Thymus (tissue), 11 donors: ENCODE measurements around the gene NUP35. TPM values are rescaled to one million over a fixed set of nuclear protein-coding genes. Genes with fewer than 3 reads are reported as not detected.
"Not testable (repeated sequence)": the region's sequence is repeated elsewhere in the genome, so short reads cannot be mapped to it uniquely, and the experiment has no call there.

Source experiments
- DNase-seq, 9 donors: peaks; one replicate each; pipeline ENCODE4 v3.0.0-alpha.2; 2013; ENCODE audit warnings: low spot score in 9 of 9, low read depth in 6 of 9, missing footprints in 1 of 9
- H3K27ac ChIP-seq, 2 donors: one replicate each; pipeline ENCODE4 v1.5.1; 2013; ENCODE audit warnings: control low read depth in 1 of 2, low read depth in 1 of 2, low read length in 1 of 2, mild to moderate bottlenecking in 1 of 2, moderate library complexity in 1 of 2
- H3K27me3 ChIP-seq, 2 donors: one replicate each; pipeline ENCODE4 v1.5.1; 2013; ENCODE audit warnings: low read length in 1 of 2; ENCODE audit not compliant: control insufficient read depth in 2 of 2, insufficient read depth in 1 of 2
- H3K36me3 ChIP-seq, 2 donors: one replicate each; pipeline ENCODE4 v1.5.1; 2013; ENCODE audit warnings: low read length in 1 of 2, mild to moderate bottlenecking in 1 of 2, moderate library complexity in 1 of 2; ENCODE audit not compliant: control insufficient read depth in 2 of 2, insufficient read depth in 2 of 2
- H3K4me1 ChIP-seq, 2 donors: one replicate each; pipeline ENCODE4 v1.5.1; 2013; ENCODE audit warnings: low read length in 2 of 2; ENCODE audit not compliant: control insufficient read depth in 2 of 2, insufficient read depth in 2 of 2
- H3K4me3 ChIP-seq, 2 donors: one replicate each; pipeline ENCODE4 v1.5.1; 2013; ENCODE audit warnings: low read length in 2 of 2, control low read depth in 1 of 2, mild to moderate bottlenecking in 1 of 2
- H3K9me3 ChIP-seq, 2 donors: one replicate each; pipeline ENCODE4 v1.5.1; 2013; ENCODE audit warnings: low read length in 1 of 2, mild to moderate bottlenecking in 1 of 2; ENCODE audit not compliant: control insufficient read depth in 2 of 2, insufficient read depth in 1 of 2
- whole genome bisulfite sequencing: extraction: QIAGEN DNeasy Blood & Tissue Kit; methylation state at CpG from one replicate; pipeline ENCODE4 v1.1.7; 2013; 5-methylcytosine and 5-hydroxymethylcytosine counted together
- polyA plus RNA-seq: library from polyadenylated mRNA; stranded (reverse); fragments of 200-250 nt; gene quantifications from one replicate; pipeline ENCODE4 v1.2.3, GENCODE V29; 2013
- total RNA-seq: library from RNA; stranded (reverse); fragments of 120-200 nt; gene quantifications from one replicate; pipeline ENCODE4 v1.2.4, GENCODE V29; 2013
- donor health status: healthy.

The NUP35 gene
- total and polyA plus RNA-seq, 2 donors, result 12.8 to 29.9 TPM

- DNase-seq, H3K4me1 ChIP-seq, H3K27me3 ChIP-seq, H3K4me3 ChIP-seq, H3K27ac ChIP-seq, H3K9me3 ChIP-seq: not testable (repeated sequence)
- WGBS, result 71% methylated on average over 4 of the region's 4 CpGs
- H3K36me3 ChIP-seq, result peaks cover 8 to 13% of the 10 kb centered on the region in 2 donors
Measured at GRCh38 chr2:183154772-183155171, 30.5 kb downstream of the NUP35 start.

GRCh38 chr2:183157131-183157530 lies 32.9 kb downstream of the NUP35 start:
- Histone ChIP-seq H3K4me1 (no peaks in the 10 kb centered on the region), H3K27me3 (no peaks in the 10 kb centered on the region), H3K27ac (no peak overlapping the region), H3K36me3 (peaks cover 11 to 25% of the 10 kb centered on the region in 2 donors), H3K9me3 (peaks cover 0 to 7% of the 10 kb centered on the region in 2 donors), H3K4me3 (no peak overlapping the region)
- no peak for DNase-seq
- 95% methylated on average over 4 of the region's 4 CpGs for WGBS

- no peaks in the 10 kb centered on the region for H3K4me1 ChIP-seq
- no peak overlapping the region for H3K27ac ChIP-seq
- H3K36me3 ChIP-seq, result peaks cover 14 to 36% of the 10 kb centered on the region in 2 donors
- DNase-seq, result no peak
- H3K27me3 ChIP-seq, result no peaks in the 10 kb centered on the region
- no peaks in the 10 kb centered on the region for H3K9me3 ChIP-seq
- WGBS, result 98% methylated on average over 4 of the region's 4 CpGs
- H3K4me3 ChIP-seq, result no peak overlapping the region
Measured at GRCh38 chr2:183162362-183162761, 38.1 kb downstream of the NUP35 start.

GRCh38 chr2:183163821-183164649 lies 39.8 kb downstream of the NUP35 start:
- H3K4me3 ChIP-seq, result no peak overlapping the region
- DNase-seq, result no peak
- no peaks in the 10 kb centered on the region for H3K4me1 ChIP-seq
- peaks cover 14 to 31% of the 10 kb centered on the region in 2 donors for H3K36me3 ChIP-seq
- H3K27ac ChIP-seq, result no peak overlapping the region
- no peaks in the 10 kb centered on the region for H3K9me3 ChIP-seq
- no peaks in the 10 kb centered on the region for H3K27me3 ChIP-seq
- 83% methylated on average over 6 of the region's 6 CpGs for WGBS

GRCh38 chr2:183164650-183165015 lies 40.4 kb downstream of the NUP35 start:
- no peaks in the 10 kb centered on the region for H3K27me3 ChIP-seq
- no peaks in the 10 kb centered on the region for H3K4me1 ChIP-seq
- DNase-seq, result no peak
- H3K9me3 ChIP-seq, result no peaks in the 10 kb centered on the region
- H3K4me3 ChIP-seq, result no peak overlapping the region
- 99% methylated on average over 4 of the region's 4 CpGs for WGBS
- no peak overlapping the region for H3K27ac ChIP-seq
- H3K36me3 ChIP-seq, result peaks cover 14 to 27% of the 10 kb centered on the region in 2 donors

GRCh38 chr2:183166210-183166609 lies 42.0 kb downstream of the NUP35 start:
- Histone ChIP-seq H3K9me3 (no peaks in the 10 kb centered on the region), H3K4me1 (peaks cover 0 to 3% of the 10 kb centered on the region in 2 donors), H3K4me3 (no peak overlapping the region), H3K36me3 (peaks cover 14 to 20% of the 10 kb centered on the region in 2 donors), H3K27ac (no peak overlapping the region), H3K27me3 (no peaks in the 10 kb centered on the region)
- 98% methylated on average over 3 of the region's 3 CpGs for WGBS
- DNase-seq, result no peak

GRCh38 chr2:183166976-183167375 lies 42.7 kb downstream of the NUP35 start:
- 99% methylated on average over 5 of the region's 5 CpGs for WGBS
- H3K36me3 ChIP-seq, result peaks cover 10 to 14% of the 10 kb centered on the region in 2 donors

GRCh38 chr2:183172220-183172887 lies 48.1 kb downstream of the NUP35 start:
- no peaks in the 10 kb centered on the region for H3K9me3 ChIP-seq
- no peak overlapping the region for H3K4me3 ChIP-seq
- no peaks in the 10 kb centered on the region for H3K27me3 ChIP-seq
- no peak for DNase-seq
- no peak overlapping the region for H3K27ac ChIP-seq
- H3K4me1 ChIP-seq, result peaks cover 0 to 3% of the 10 kb centered on the region in 2 donors
- WGBS, result 98% methylated on average over 6 of the region's 6 CpGs
- no peaks in the 10 kb centered on the region for H3K36me3 ChIP-seq

More at GRCh38 chr2:183166976-183167375, 42.7 kb downstream of the NUP35 start:
- not testable (repeated sequence) for H3K27ac ChIP-seq, H3K4me1 ChIP-seq, H3K4me3 ChIP-seq, DNase-seq, H3K9me3 ChIP-seq, H3K27me3 ChIP-seq

GRCh38 chr2:183179156-183179555 lies 54.9 kb downstream of the NUP35 start:
- no peak overlapping the region for H3K4me3 ChIP-seq
- no peak for DNase-seq
- peaks cover 0 to 4% of the 10 kb centered on the region in 2 donors for H3K36me3 ChIP-seq
- 98% methylated on average over 4 of the region's 4 CpGs for WGBS
- no peaks in the 10 kb centered on the region for H3K9me3 ChIP-seq
- no peak overlapping the region for H3K27ac ChIP-seq
- H3K4me1 ChIP-seq, result no peaks in the 10 kb centered on the region
- no peaks in the 10 kb centered on the region for H3K27me3 ChIP-seq
